H1 (cell line): ENCODE results near the gene HNF1A.

Experiments
- HDAC2 ChIP-seq, 2 experiments: fragments of 300-600 bp in 1 of 2; sonication (generic) in 1 of 2; IDR thresholded peaks; 2 replicates each; pipeline ENCODE4 v1.6.1; 2011 to 2012; ENCODE audit warnings: low read depth in 2 of 2, low read length in 2 of 2, mild to moderate bottlenecking in 2 of 2, moderate library complexity in 2 of 2, borderline replicate concordance in 1 of 2, inconsistent platforms in 1 of 2
- NRF1 ChIP-seq: IDR thresholded peaks from 2 replicates; pipeline ENCODE4 v1.6.1; 2011; ENCODE audit warnings: mild to moderate bottlenecking, low read depth, low read length, improper control_type of control experiment

- TF ChIP-seq NRF1 (no peak), HDAC2 (IDR thresholded peaks at IDR 0.05; ENCODE audit: borderline replicate concordance in 1 of 2, low read depth in 2 of 2, low read length in 2 of 2) (no peak)
Observed at GRCh38 chr12:121033625-121034349, 55.4 kb downstream of the HNF1A start.
